GM19023 (cell line): ENCODE measurements around the gene TRAPPC2.
"Not testable (repeated sequence)": the region's sequence is repeated elsewhere in the genome, so short reads cannot be mapped to it uniquely, and the experiment has no call there.

Source experiments
- ATAC-seq: cut with Tn5 transposase; IDR thresholded peaks from one replicate; pipeline ENCODE4 v1.9.1; 2021; ENCODE audit warnings: mild to moderate bottlenecking, moderate library complexity; ENCODE audit not compliant: unreplicated experiment

TRAPPC2 gene

DNA sequence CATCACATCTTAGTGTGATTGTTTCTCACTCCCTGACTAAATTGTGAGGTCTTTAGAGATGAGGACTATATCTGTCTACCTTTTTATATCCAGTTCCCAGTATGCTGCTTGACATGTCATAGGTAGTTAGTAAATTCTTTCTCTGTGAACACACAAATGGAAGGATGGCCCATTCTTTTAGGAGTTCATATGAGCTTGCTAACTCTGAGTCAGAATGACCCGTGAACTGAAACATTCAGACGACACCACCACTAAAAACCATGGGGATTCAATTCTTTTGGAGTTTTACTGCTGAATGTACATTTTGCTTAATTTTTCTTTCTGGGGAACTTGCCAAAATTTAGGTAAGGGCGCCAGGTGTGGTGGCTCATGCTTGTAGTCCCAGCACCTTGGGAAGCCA is 14.1 kb upstream of the TRAPPC2 start:
- ATAC-seq: no peak

DNA sequence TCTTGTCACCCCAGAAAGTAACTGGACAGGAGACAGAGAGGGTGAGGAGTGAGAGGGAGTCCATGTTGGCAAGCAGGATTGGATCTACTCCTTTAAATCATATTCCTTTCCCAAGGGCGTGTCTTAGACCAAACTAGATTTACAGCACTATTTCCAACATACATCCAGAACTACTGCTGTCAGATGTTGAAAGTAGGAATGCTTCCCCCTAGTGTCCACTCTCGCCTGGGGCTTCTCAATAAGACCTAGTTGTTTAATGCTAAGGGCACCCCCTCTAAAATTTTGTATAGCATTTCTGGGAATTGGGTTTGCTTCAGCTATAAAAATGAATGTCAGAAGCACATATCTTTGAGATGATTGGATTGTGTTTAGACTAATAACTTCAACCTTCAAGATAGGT is 13.4 kb upstream of the TRAPPC2 start:
- no peak for ATAC-seq

DNA sequence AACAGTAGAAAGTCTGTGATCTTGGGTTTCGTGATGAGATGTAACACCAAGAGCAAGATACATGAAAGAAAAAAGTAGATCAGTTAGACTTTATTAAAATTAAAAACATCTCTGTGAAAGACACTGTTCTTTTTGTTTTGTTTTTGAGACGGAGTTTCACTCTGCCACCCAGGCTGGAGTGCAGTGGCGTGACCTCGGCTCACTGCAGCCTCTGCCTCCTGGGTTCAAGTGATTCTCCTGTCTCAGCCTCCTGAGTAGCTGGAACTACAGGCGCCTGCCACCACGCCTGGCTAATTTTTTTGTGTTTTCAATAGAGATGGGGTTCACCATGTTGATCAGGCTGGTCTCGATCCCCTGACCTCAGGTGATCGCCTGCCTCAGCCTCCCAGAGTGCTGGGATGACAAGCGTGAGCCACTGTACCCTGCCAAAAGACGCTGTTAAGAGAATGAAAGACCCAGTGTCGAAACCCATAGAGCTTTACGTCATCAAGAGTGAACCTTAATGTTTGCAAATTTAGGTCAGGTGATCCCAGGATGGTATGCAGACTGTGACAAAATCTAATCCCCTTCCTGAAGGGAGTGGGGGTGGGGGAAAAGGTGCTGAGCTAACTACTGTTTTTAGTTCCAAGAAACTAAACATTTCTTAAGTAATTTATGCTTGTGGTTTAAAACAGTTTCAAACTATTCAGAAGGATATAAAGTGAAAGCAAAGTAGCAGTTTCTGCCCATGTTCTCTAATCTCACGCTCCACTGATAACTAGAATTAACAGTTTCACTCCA is 8.2 kb upstream of the TRAPPC2 start:
- ATAC-seq: peak; percentile 87

DNA sequence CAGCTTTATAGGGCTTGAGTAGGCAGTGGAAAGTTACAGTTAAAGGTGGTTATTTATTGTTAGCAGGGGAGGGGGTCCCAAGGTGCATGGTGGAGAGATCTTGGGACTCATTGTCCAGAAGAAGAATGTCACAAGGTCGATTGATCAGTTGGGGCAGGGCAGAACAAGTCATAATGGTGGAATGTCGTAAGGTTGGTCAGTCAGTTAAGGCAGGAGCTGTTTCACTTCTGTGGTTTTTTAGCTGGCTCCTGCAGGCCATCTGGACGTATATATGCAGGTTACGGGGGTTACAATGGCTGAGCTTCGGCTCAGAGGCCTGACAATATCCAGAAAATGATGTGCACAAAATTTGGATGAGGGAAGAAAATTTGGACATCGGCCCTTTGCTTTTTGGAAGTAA is 7.3 kb upstream of the TRAPPC2 start:
- ATAC-seq: no peak

DNA sequence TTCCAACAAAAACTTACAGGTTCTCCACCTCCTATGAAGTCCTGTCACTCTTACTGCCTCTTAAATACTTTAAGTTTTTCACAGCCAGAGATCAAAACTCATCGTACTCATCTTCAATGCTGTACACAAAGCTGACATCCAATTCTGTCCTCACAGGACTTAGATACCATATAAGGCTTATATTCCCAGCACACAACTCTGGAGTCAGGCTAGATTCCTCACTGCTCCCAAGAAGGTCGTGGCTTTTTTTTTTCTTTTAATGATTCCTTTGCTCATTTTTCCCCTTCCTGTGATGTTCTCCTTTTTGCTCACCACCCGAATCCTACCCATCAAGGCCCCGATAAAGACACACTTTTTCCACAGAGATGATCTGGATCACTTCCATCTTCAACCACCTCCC is 914 bp downstream of the TRAPPC2 start:
- ATAC-seq: no peak

DNA sequence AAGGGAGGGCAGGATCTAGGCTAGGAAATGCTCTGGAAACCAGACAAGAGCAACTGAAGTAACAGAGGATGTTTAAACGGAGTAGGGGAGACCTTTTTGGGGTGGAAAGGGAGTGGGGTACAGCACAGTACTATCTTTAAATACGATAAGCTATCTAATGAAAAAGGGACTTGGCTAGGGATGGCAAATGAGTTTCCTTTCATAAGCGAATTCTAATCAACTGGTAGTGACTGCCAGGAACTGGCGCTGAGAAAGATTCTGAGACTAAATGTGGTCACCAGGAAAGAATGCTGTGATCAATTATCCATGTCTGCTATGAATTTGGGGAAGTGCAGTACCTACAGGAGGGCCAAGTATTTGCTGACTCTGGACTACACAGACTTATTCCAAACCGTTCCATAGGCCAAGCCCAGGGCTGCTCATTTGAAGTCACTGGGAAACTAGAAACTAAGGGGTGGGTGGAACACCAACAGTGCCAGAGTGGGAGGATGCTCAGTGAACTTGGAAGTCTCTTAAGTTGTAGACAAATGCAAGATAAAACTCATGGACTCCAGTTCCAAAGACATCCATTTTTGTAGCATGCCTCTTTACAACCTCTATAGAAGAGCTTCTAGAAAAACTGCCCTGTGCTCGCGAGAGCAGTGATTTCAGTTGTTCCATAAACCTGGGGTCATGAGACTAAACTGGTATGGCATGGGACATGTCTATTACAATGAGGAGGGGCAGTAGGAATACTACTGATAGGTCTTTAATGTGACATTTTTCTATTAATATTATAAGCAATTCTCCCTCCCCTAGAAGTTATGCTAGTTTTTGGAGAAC is 2.0 kb downstream of the TRAPPC2 start:
- ATAC-seq: no peak

DNA sequence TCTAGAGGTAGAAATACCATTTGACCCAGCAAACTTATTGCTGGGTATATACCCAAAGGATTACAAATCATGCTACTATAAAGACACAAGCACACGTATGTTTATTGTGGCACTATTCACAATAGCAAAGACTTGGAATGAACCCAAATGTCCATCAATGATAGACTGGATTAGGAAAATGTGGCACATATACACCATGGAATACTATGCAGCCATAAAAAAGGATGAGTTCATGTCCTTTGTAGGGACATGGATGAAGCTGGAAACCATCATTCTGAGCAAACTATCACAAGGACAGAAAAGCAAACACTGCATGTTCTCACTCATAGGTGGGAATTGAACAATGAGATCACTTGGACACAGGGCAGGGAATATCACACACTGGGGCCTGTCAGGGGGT is 3.9 kb downstream of the TRAPPC2 start:
- not testable (repeated sequence) for ATAC-seq

DNA sequence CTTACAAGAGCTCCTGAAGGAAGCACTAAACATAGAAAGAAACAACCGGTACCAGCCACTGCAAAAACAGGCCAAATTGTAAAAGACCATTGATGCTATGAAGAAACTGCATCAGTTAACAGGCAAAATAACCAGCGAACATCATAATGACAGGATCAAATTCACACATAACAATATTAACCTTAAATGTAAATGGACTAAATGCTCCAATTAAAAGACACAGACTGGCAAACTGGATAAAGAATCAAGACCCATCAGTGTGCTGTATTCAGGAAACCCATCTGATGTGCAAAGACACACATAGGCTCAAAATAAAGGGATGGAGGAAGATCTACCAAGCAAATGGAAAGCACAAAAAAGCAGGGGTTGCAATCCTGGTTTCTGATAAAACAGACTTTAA is 7.8 kb downstream of the TRAPPC2 start:
- not testable (repeated sequence) for ATAC-seq

DNA sequence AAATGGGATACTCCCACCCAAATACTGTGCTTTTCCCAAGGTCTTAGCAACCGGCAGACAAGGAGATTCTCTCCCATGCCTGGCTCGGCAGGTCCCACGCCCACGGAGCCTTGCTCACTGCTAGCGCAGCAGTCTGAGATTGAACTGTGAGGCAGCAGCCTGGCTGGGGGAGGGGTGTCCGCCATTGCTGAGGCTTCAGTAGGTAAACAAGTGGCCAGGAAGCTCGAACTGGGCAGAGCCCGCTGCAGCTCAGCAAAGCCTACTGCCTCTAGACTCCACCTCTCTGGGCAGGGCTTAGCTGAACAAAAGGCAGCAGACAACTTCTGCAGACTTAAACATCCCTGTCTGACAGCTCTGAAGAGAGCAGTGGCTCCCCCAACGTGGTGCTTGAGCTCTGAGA is 9.5 kb downstream of the TRAPPC2 start:
- ATAC-seq: not testable (repeated sequence)

DNA sequence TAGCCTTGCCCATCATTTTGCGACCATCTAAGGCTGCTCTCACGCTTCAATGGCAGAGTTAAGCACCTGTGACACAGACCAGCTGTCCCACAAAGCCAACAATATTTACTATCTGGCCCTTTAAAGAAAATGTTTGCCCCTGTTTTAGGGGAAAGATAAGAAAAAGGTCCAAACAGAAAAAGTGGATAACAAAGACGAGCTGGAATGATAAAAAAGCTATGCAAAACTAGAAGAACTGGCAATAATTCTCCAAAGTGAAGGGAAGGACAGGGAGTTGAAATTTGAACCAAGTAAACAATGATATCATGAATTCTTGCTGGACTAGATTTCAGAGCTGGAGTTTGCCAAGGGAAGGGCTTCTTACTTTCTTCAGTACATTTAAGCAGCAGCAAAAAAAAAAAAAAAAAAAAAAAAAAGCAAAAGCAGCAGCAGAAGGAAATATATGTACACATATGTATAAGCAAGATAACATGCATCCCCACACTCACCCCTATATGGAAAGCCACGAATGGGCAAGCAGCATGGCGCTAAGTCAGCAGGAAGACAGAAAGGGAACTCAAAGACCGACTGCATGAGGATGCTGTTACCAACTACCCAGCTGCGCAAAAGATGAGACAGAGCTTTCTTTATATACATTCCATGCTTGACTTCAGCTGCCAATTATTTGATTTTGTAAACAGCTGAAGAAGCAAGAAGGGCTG is 12.5 kb downstream of the TRAPPC2 start:
- no peak for ATAC-seq

DNA sequence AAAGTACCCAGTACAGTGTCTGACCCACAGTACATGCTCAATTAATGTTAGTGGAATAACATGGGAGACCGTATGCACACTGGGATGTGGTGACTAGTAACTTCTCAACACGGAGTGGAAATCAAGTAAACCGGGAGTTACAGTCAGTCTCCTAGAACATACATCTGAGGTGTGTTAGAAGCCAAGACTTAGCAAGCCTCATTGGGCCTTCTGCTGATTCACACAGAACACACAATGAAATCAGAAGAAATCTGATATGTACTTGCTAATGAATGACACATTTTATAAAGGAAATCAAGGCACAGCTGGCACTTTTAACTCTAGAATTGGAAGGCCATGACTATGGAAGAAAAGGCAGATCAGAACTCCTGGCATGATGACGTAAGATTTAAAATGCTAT is 13.0 kb downstream of the TRAPPC2 start:
- no peak for ATAC-seq

DNA sequence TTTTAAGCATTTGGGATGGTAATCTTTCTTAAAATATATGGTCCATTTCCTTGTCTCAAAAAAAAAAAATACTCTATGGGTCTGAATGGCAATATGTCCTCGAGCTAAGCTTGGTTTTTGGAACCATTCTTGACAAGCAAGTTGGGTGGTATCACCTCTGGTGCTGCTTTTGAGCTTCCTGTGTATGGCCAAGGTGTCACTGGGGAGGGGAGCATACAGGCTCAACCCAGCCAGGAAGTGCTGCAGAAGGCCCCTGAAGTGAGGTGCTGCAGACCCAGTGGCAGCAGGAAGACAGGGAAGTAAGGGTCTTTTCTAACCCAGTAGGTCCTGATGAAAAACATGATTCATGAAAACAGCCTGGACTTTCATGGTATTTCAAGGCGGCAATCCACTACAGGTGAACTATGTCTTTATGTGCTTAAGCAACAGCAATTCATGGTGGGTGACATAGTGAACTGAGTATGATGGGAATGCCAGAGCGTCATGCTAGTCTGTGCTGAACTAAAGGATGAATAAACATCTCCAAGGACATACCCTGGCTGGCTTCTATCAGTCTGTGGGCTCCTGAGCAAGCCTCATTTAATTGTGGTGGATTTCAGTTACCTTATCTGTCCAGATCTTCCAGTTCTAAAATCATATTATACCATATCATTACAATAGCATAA is 15.1 kb downstream of the TRAPPC2 start:
- no peak for ATAC-seq

DNA sequence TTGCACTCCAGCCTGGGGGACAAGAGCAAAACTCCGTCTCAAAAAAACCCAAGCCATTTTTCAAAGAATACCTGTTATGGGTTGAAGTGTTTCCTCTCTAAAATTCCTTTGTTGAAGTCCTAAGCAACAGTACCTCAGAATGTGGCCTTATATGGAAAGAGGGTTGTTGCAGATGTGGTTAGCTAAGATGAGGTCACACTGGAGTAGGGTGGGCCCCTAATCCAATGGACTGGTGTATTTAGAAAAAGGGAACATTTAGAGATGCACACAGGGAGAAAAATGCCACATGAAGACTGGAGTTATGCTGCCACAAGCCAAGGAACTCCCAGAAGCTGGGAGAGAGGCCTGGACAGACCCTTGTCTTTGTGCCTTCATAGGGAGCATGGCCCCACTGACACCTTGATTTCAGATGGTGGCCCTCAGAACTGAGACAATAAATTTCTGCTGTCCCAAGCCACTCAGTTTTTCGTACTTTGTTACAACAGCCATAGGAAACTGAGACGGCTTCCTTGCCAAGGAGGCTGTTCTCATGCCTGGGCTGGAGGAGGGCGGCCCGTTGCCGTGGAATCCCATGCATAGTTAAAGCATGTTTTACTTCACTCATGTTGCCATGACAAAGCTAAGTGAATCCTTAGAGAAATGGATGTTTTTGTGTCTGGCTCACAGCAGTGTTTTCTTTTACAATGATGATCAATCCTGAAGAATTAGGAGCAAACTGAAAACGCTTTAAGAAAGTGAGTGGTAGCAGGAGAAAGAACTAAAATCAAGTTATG is 16.5 kb downstream of the TRAPPC2 start:
- no peak for ATAC-seq

DNA sequence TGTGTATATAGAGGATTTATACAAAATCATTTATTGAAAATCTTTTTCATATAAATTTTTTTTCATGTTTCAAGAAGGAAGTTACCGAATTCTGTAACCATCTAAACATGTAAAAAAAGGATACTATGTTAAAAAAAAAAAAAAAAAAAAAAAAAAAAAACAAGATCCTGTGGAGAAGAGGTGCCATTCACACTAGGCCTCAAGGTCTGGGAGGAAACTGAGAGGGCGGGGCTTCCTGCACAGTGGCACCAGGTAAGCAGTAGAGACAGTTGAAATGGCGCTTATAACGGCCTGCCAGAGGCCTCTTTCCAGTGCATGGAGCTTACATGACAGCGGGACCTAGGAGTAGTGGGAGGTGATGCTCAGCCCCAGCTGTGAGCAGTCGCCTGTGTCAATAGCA is 17.5 kb downstream of the TRAPPC2 start:
- no peak for ATAC-seq

DNA sequence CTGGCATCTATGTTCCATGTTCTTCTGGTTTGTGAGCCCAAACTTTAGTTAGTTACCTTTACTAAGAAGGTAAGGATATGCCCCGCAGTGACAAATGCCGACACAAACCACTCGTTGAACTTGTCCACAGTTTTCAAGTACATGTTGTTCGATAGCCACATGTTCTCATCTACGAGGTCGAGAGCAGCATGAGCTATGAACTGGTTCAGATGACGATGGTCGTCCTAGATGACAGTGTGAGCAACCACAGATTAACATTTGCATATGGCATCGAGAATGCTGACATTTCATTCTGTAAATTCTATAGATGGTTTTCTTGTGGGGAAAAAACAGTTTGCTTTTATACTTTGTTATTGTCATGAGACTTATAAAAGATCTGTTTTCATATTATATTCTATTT is 18.0 kb downstream of the TRAPPC2 start:
- ATAC-seq: no peak

DNA sequence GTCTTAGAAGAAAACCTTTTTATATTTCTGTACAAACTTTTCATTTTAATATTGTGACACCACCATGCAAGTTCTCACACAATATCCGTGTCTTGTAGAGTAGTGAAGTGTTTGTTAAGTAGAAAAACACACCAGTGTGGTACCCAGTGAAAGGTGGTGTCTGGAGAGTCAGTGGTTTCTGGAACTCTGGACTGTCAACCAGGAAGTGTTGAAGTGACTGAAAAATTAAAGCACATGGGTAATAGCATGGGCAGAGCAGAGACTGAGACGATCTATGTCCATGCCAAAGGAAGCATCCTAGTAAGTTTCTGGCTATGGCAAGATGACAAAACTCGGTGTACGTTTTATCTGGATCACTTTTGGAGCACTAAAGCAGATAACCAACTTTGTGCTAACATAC is 23.3 kb downstream of the TRAPPC2 start:
- ATAC-seq: no peak

DNA sequence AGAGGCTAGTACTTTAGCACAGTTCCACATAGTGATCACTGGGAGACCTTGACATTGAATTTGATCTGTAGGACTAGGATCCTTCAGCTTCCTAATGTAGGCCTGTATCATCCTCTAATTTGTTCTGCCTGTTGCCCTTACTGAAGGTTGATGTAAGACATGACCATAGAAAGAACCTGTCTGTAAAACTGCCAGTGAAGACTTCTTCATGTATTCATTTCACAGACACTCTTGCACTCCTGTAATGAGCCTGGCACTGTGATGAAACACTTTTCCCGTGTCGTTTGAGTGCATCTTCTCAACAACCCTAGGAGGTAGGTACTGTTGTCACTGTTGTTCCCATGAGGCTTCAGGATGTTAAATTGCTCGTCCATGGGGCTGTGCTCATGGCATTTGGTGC is 30.8 kb downstream of the TRAPPC2 start:
- ATAC-seq: no peak

DNA sequence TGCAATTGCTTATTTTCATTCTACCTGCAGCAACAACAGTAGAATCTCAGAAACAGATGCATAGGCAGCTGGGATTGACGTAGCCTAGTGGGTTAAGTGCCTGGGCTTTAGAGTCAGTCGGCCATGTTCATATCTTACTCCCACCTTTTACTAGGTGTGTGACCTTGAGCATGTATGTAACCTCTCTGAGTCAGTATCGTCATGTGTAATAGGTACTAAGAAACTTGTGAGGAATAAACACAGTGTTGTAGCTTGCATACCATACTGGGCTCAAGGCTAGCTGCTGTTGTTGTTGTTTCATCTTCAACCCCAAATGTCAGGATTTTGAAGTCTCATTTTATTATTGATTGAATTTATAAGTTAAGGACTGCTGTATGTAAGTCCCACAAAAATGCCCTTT is 31.3 kb downstream of the TRAPPC2 start:
- no peak for ATAC-seq

DNA sequence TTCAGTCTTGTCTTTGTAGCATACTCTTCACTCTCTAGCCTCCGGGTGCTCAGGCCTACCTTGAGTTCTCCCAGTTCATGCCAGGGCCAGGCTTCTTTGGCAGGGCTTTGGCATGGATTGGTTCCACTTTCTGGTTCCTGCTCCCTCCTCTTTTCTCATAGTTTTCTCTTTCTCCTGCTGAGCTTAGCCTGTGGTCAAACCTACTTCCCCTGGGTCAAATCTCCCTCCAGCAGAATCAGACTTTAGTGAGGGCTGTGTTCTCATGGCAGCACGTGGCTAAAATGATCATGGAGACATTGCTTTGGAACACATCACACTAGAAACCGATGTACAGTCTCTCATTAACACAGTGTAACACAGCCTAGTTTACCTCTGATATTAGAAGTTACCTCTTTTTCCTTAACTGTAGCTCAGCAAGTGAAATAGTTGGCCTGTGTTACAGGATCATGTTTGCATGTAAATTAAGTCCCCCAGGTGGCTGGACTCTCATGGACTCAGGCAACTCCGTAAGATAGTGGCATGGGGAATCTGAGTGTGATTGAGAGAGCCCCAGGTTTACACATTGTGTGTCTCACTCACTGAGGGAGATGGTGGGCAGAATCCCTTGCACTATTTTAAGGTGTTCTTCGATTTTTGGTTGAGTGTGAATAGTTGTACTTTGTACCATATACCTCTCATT is 32.2 kb downstream of the TRAPPC2 start:
- ATAC-seq: no peak

DNA sequence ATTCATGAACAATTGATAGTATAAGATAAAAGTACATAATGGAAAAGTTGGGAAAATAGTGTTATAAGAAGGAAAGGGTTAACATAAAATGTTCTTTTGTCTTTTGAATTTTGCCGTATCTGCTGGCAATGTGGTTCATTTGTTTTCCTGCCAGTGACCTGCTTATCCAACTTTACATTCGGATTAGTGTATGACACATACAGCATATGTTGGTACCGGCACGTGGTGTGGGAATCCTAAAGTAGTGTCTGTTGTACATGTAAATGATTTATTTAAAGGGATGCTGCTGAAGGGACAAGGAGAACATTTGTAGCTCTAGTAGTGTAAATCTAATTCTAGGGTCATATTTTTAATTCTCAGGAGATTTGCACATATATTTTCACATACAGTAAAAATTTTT is 34.0 kb downstream of the TRAPPC2 start:
- ATAC-seq: no peak
